ENCODE data around the gene AQP2. TPM values are rescaled to one million over a fixed set of nuclear protein-coding genes. Genes with fewer than 3 reads are reported as not detected.

Gene AQP2
- total RNA-seq, 2 experiments from 2014 or later = not detected

DNA sequence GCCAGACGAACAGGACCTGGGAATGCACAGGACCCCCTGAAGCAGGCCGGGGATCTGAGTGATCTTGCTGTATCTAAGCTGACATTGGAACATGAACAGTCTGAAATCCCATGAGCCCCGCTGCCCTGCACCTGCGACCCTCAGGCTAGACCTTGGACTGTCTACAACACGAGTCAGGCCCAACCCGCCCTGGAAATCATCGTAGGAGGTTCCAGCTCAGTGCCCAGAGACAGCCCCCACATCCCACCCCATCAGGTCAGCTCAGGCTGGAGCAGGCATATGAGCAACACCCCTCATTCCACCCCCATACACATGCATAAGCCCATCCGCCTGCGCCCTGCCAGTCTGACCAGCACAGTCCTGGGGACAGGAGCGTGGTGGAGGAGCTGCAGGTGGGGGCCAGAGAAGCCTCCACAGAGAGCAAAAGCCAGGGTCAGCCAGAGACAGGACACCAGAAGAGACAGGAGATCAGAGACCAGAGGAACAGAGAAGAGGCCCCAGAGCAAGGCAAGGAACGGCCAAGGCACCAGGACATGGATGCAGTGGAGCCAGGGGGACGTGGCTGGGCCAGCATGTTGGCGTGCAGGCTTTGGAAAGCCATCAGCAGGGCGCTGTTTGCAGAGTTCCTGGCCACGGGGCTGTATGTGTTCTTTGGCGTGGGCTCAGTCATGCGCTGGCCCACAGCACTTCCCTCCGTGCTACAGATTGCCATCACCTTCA is 22.3 kb downstream of the AQP2 start, which contains the start of gene AQP6:
AQP6 (plus strand) TSS at position 307 of the 720 bp plus-strand sequence; CDS start at position 534, 227 bp downstream.
- peaks cover 0 to 4% of the 10 kb centered on the region in 2 experiments for H3K9me3 ChIP-seq (ENCODE audit: control insufficient read depth in 1 of 2, insufficient read depth in 1 of 2, low read length in 2 of 2)
- Mint-ChIP-seq H3K4me1 (ENCODE audit: low read depth) (no peaks in the 10 kb centered on the region), H3K36me3 (ENCODE audit: low read depth) (no peaks in the 10 kb centered on the region), H3K9me3 (no peaks in the 10 kb centered on the region), H3K27ac (no peak within 1 kb of the TSS), H3K27me3 (no peaks in the 10 kb centered on the region), H3K4me3 (no peak within 1 kb of the TSS)
- H3K4me3 ChIP-seq (ENCODE audit: low read length) = no peak within 1 kb of the TSS
- H3K27ac ChIP-seq (ENCODE audit: low read depth in 1 of 2, low read length in 2 of 2) = no peak within 1 kb of the TSS
- H3K4me1 ChIP-seq (ENCODE audit: insufficient read depth, low read length) = peaks cover 5% of the 10 kb centered on the region
- no peak for ATAC-seq (ENCODE audit: poor library complexity)
- peaks cover 5 to 19% of the 10 kb centered on the region in 2 experiments for H3K27me3 ChIP-seq (ENCODE audit: control insufficient read depth in 1 of 2, insufficient read depth in 2 of 2, low read length in 2 of 2)
- intact Hi-C loops (cut with DNase I, micrococcal nuclease) = no loop called here
- POLR2A ChIA-PET = no interaction called here
- DNase-seq = no peak
- TF ChIP-seq, protein P1, sequence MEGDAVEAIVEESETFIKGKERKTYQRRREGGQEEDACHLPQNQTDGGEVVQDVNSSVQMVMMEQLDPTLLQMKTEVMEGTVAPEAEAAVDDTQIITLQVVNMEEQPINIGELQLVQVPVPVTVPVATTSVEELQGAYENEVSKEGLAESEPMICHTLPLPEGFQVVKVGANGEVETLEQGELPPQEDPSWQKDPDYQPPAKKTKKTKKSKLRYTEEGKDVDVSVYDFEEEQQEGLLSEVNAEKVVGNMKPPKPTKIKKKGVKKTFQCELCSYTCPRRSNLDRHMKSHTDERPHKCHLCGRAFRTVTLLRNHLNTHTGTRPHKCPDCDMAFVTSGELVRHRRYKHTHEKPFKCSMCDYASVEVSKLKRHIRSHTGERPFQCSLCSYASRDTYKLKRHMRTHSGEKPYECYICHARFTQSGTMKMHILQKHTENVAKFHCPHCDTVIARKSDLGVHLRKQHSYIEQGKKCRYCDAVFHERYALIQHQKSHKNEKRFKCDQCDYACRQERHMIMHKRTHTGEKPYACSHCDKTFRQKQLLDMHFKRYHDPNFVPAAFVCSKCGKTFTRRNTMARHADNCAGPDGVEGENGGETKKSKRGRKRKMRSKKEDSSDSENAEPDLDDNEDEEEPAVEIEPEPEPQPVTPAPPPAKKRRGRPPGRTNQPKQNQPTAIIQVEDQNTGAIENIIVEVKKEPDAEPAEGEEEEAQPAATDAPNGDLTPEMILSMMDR (IDR thresholded peaks at IDR 0.05) = no peak
- H3K36me3 ChIP-seq (ENCODE audit: insufficient read depth, low read length) = no peaks in the 10 kb centered on the region
- CTCF ChIA-PET = no interaction called here

DNA sequence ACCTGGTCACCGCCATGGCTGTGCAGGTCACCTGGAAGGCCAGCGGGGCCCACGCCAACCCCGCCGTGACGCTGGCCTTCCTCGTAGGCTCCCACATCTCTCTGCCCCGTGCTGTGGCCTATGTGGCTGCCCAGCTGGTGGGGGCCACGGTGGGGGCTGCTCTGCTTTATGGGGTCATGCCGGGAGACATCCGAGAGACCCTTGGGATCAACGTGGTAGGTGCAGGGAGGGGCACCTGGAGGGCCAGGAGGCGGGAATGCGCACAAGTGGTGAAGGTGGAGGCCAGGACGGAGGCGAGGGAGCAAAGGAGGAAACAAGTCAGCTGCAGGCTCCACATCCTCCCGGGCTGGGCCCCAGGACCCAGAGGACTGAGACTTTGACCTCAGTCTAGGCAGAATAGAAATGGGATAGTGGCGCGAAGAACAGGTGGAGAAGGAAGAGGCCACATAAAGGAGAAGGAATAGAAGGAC is 22.9 kb downstream of the AQP2 start:
- intact Hi-C loops (cut with DNase I, micrococcal nuclease) = no loop called here

DNA sequence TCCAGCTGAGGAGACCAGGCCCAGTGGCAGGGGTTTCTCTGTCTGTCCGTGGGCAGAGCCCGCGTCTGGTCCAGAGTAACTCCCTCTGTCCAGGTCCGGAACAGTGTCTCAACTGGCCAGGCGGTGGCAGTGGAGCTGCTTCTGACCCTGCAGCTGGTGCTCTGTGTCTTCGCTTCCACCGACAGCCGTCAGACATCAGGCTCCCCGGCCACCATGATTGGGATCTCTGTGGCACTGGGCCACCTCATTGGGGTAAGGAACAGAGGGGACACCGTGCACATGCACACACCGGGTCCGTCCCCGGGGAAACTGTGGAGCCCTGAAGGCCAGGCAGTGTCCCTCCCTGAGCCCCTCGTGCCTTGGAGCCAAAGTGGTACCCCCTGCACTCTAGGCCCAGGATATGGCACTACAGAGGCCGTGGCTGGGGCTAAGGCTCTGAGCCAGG is 23.7 kb downstream of the AQP2 start:
- DNase-seq = no peak
- Mint-ChIP-seq H3K27me3 (no peaks in the 10 kb centered on the region), H3K4me3 (no peak overlapping the region), H3K9me3 (no peaks in the 10 kb centered on the region), H3K4me1 (ENCODE audit: low read depth) (no peaks in the 10 kb centered on the region), H3K36me3 (ENCODE audit: low read depth) (no peaks in the 10 kb centered on the region), H3K27ac (no peak overlapping the region)
- ChIA-PET POLR2A (no interaction called here), CTCF (no interaction called here)
- Histone ChIP-seq H3K36me3 (ENCODE audit: insufficient read depth, low read length) (no peaks in the 10 kb centered on the region), H3K27ac (ENCODE audit: low read depth in 1 of 2, low read length in 2 of 2) (no peak overlapping the region), H3K27me3 (ENCODE audit: control insufficient read depth in 1 of 2, insufficient read depth in 2 of 2, low read length in 2 of 2) (peaks cover 0 to 6% of the 10 kb centered on the region in 2 experiments), H3K4me3 (ENCODE audit: low read length) (no peak overlapping the region), H3K4me1 (ENCODE audit: insufficient read depth, low read length) (no peaks in the 10 kb centered on the region), H3K9me3 (ENCODE audit: control insufficient read depth in 1 of 2, insufficient read depth in 1 of 2, low read length in 2 of 2) (no peaks in the 10 kb centered on the region)
- no peak for ATAC-seq (ENCODE audit: poor library complexity)
- intact Hi-C loops (cut with DNase I, micrococcal nuclease) = no loop called here
- TF ChIP-seq, protein P1 (IDR thresholded peaks at IDR 0.05) = no peak

More for the DNA sequence above, 22.9 kb downstream of the AQP2 start:
- no peak for DNase-seq
- ATAC-seq (ENCODE audit: poor library complexity) = no peak
- Histone ChIP-seq H3K4me1 (ENCODE audit: insufficient read depth, low read length) (no peaks in the 10 kb centered on the region), H3K4me3 (ENCODE audit: low read length) (no peak overlapping the region), H3K27me3 (ENCODE audit: control insufficient read depth in 1 of 2, insufficient read depth in 2 of 2, low read length in 2 of 2) (peaks cover 3 to 13% of the 10 kb centered on the region in 2 experiments), H3K27ac (ENCODE audit: low read depth in 1 of 2, low read length in 2 of 2) (no peak overlapping the region), H3K9me3 (ENCODE audit: control insufficient read depth in 1 of 2, insufficient read depth in 1 of 2, low read length in 2 of 2) (peaks cover 0 to 3% of the 10 kb centered on the region in 2 experiments), H3K36me3 (ENCODE audit: insufficient read depth, low read length) (no peaks in the 10 kb centered on the region)
- Mint-ChIP-seq H3K27ac (no peak overlapping the region), H3K27me3 (no peaks in the 10 kb centered on the region), H3K9me3 (no peaks in the 10 kb centered on the region), H3K36me3 (ENCODE audit: low read depth) (no peaks in the 10 kb centered on the region), H3K4me1 (ENCODE audit: low read depth) (no peaks in the 10 kb centered on the region), H3K4me3 (no peak overlapping the region)
- POLR2A ChIA-PET = no interaction called here
- TF ChIP-seq, protein P1 (IDR thresholded peaks at IDR 0.05) = no peak
- CTCF ChIA-PET = no interaction called here

Measured in CD4-positive, alpha-beta T cell (primary cell).